ENCODE measurements around the gene DCHS2. TPM values are rescaled to one million over a fixed set of nuclear protein-coding genes. Genes with fewer than 3 reads are reported as not detected.

Gene DCHS2
- total and polyA plus RNA-seq, 2 of the 8 experiments (the other 6 are each of a cell fraction or from before 2014, with no cell fraction given), result 0.54 to 2.6 TPM

DNA sequence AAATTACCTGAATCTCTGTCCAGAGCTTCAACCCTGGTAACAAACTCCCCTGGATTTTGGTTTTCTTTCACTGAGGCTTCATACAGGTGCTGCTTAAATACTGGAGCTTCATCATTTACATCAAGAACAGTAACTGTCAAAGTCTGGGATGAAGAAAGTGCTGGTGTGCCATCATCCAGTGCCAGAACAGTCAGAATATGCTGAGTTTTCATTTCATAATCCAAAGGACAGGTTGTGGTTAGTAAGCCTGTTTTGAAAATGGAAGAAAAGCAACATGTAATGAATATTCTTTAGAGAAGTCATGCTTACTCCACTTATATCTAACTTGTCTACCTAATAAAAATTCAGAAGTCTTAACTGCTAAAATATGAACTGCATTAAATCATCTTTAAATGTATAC, 175.9 kb downstream of the DCHS2 start (continued):
- TF ChIP-seq MAFK (IDR thresholded peaks at IDR 0.05; ENCODE audit: low read depth, low read length) (no peak), RAD21 (IDR thresholded peaks at IDR 0.05 in 1 of 2, conservative IDR thresholded peaks at IDR 0.05 in 1 of 2; ENCODE audit: low read depth in 2 of 2, low read length in 2 of 2) (no peak), HDAC6 (IDR thresholded peaks at IDR 0.05; ENCODE audit: low read depth, low read length) (no peak), JUN (IDR thresholded peaks at IDR 0.05; ENCODE audit: low read depth, low read length) (no peak), CEBPB (IDR thresholded peaks at IDR 0.05; ENCODE audit: low read depth, low read length) (no peak), FOSL1 (IDR thresholded peaks at IDR 0.05; ENCODE audit: insufficient read depth, low read depth, low read length) (no peak)
- TF ChIP-seq, protein P1, sequence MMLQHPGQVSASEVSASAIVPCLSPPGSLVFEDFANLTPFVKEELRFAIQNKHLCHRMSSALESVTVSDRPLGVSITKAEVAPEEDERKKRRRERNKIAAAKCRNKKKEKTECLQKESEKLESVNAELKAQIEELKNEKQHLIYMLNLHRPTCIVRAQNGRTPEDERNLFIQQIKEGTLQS (IDR thresholded peaks at IDR 0.05; ENCODE audit: insufficient read depth, low read depth, low read length), result no peak
- TF ChIP-seq, protein P2, sequence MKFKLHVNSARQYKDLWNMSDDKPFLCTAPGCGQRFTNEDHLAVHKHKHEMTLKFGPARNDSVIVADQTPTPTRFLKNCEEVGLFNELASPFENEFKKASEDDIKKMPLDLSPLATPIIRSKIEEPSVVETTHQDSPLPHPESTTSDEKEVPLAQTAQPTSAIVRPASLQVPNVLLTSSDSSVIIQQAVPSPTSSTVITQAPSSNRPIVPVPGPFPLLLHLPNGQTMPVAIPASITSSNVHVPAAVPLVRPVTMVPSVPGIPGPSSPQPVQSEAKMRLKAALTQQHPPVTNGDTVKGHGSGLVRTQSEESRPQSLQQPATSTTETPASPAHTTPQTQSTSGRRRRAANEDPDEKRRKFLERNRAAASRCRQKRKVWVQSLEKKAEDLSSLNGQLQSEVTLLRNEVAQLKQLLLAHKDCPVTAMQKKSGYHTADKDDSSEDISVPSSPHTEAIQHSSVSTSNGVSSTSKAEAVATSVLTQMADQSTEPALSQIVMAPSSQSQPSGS (IDR thresholded peaks at IDR 0.05; ENCODE audit: low read length), result no peak

Measured in H1 (cell line).